ENCODE data around the gene RXRA.

Gene RXRA

GRCh38 chr9:134395002-134395517 is 68.8 kb downstream of the RXRA start:
- no peak for DNase-seq (ENCODE audit: low read depth, low spot score)
- no peak for TF ChIP-seq CTCF (IDR thresholded peaks at IDR 0.05; ENCODE audit: insufficient read depth, low read length, missing control alignments)
- CTCF ChIA-PET, result no interaction called here
- H3K4me3 ChIP-seq (ENCODE audit: low read depth, low read length), result no peak overlapping the region
- POLR2A ChIA-PET, result no interaction called here

GRCh38 chr9:134395737-134396257 is 69.5 kb downstream of the RXRA start:
- no peak for TF ChIP-seq CTCF (IDR thresholded peaks at IDR 0.05; ENCODE audit: insufficient read depth, low read length, missing control alignments)
- DNase-seq (ENCODE audit: low read depth, low spot score), result no peak
- no peak overlapping the region for H3K4me3 ChIP-seq (ENCODE audit: low read depth, low read length)
- ChIA-PET POLR2A (no interaction called here), CTCF (no interaction called here)

GRCh38 chr9:134396258-134396742 is 70.0 kb downstream of the RXRA start:
- ChIA-PET POLR2A (no interaction called here), CTCF (no interaction called here)
- no peak for TF ChIP-seq CTCF (IDR thresholded peaks at IDR 0.05; ENCODE audit: insufficient read depth, low read length, missing control alignments)

DNA sequence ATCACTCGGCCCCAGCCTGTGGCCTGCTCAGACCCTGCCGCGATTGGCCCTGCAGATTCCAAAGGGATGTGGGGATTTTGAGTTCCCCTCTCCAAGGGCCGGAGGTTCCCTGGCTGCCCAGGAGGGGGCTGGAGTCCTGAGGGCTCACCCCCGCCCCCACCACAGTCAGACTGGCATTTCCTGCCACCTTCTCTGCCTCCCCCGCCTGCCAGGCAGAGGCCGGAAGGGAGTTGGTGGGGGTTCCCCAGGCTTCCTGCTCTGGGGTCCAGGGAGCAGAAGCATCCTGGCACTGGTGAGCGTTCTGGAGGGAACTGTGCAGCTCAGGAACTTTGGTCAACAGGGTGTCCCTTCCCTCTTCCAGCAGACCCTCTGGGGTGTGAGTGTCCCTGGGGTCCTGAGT is 70.6 kb downstream of the RXRA start:
- H3K4me3 ChIP-seq (ENCODE audit: low read depth, low read length), result no peak overlapping the region
- CTCF ChIA-PET, result no interaction called here
- no peak for TF ChIP-seq CTCF (IDR thresholded peaks at IDR 0.05; ENCODE audit: insufficient read depth, low read length, missing control alignments)
- POLR2A ChIA-PET, result interaction anchor here (0.7 kb wide), 1 partner anchor 43 kb away, joined by 3 read pairs; no protein-coding TSS in a partner anchor
- DNase-seq (ENCODE audit: low read depth, low spot score), result no peak

More at GRCh38 chr9:134396258-134396742, 70.0 kb downstream of the RXRA start:
- no peak overlapping the region for H3K4me3 ChIP-seq (ENCODE audit: low read depth, low read length)
- no peak for DNase-seq (ENCODE audit: low read depth, low spot score)

DNA sequence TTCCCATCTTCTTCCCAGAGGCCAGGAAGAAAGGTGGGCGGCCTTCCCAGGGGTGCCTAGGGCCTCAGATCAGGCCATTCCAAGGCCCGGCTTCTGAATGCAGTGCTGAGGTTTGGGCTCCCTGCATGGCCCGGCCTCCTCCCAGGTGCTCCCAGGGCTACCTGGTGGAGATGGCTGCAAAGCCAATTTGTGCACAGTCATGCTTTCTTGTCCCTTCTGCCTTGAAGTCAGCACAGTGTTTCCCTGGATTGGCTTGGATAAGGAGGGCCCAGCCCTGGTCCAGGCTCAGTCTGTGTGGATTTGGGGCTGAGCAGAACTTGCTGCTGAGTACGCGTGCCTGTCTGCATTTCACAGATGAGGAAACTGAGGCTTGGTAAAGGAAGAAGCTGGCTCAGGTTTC is 72.5 kb downstream of the RXRA start:
- ChIA-PET POLR2A (interaction anchor here (0.6 kb wide), 1 partner anchor 301 kb away, joined by 3 read pairs; no protein-coding TSS in a partner anchor), CTCF (interaction anchor here (1.1 to 1.6 kb wide), 4 partner anchors 8 to 228 kb away, joined by 3 to 4 read pairs (median 4); no protein-coding TSS in a partner anchor)
- TF ChIP-seq CTCF (IDR thresholded peaks at IDR 0.05; ENCODE audit: insufficient read depth, low read length, missing control alignments), result no peak
- no peak for DNase-seq (ENCODE audit: low read depth, low spot score)
- no peak overlapping the region for H3K4me3 ChIP-seq (ENCODE audit: low read depth, low read length)

DNA sequence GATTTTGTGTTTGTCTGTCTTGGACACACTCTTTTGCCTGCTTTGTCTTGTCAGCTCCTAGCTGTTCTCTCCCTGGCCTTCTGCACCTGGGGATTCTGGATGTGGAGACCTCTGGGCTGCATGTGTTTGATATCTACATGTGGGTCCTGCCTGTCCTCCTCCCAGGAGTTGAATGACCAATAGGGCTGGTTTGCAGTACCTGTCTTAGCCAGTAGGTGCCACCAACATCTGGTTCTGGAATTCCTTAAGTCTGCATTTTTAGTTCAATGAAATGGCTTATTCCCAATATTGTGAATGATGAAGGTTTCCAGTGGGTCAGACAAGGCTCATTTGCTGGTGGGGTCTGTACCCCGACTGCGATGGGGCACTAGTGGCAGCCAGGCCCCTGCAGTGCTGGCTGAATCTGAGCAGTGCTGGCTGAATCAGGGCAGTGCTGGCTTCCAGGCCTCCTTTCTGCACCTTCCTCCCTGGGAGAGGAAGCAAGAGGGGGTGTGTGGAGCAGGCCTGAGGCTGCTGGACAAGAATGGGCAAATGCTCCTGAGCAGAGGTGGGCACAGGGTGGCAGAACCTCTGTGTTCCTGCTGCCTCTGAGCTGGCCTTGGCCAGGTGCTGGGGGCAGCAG is 73.3 kb downstream of the RXRA start:
- peak; percentile 47 for TF ChIP-seq CTCF (IDR thresholded peaks at IDR 0.05; ENCODE audit: insufficient read depth, low read length, missing control alignments)
- DNase-seq (ENCODE audit: low read depth, low spot score), result no peak
- H3K4me3 ChIP-seq (ENCODE audit: low read depth, low read length), result no peak overlapping the region
- ChIA-PET CTCF (interaction anchor here (0.9 to 1.6 kb wide), 4 partner anchors 9 to 64 kb away, joined by 3 to 4 read pairs (median 4); no protein-coding TSS in a partner anchor), POLR2A (interaction anchor here (0.6 kb wide), 1 partner anchor 300 kb away, joined by 3 read pairs; no protein-coding TSS in a partner anchor)
